Neural progenitor cell (in vitro differentiated cells): ENCODE results near the gene NKD1. TPM values are rescaled to one million over a fixed set of nuclear protein-coding genes. Genes with fewer than 3 reads are reported as not detected.
A peak's percentile ranks its signal among the peaks of the same experiment; 100 is the strongest.

Source experiments
- DNase-seq: peaks from one replicate; pipeline ENCODE4 v3.0.0-alpha.2; 2016; ENCODE audit warnings: low spot score
- H2AFZ ChIP-seq: fragments of 200-600 bp; sonication (generic); replicated peaks from 2 replicates; pipeline ENCODE4 v1.6.1; 2016; ENCODE audit warnings: antibody characterized with exemption
- H3F3A ChIP-seq: fragments of 200-600 bp; sonication (generic); 2 replicates; pipeline ENCODE4 v1.6.1; 2016; ENCODE audit warnings: antibody characterized with exemption, low read depth
- H3K27ac ChIP-seq: fragments of 200-600 bp; sonication (generic); 2 replicates; pipeline ENCODE4 v1.5.1; 2016; ENCODE audit warnings: mild to moderate bottlenecking
- H3K27me3 ChIP-seq: fragments of 200-600 bp; sonication (generic); 2 replicates; pipeline ENCODE4 v1.6.1; 2016; ENCODE audit warnings: mild to moderate bottlenecking, moderate library complexity
- H3K36me3 ChIP-seq: fragments of 200-600 bp; sonication (generic); 2 replicates; pipeline ENCODE4 v1.5.1; 2016
- H3K4me1 ChIP-seq: fragments of 200-600 bp; sonication (generic); 2 replicates; pipeline ENCODE4 v1.6.1; 2016; ENCODE audit warnings: mixed run types
- H3K4me2 ChIP-seq: fragments of 200-600 bp; sonication (generic); 2 replicates; pipeline ENCODE4 v1.6.1; 2016
- H3K4me3 ChIP-seq: fragments of 200-600 bp; sonication (generic); 2 replicates; pipeline ENCODE4 v1.5.1; 2016
- H3K79me2 ChIP-seq: fragments of 200-600 bp; sonication (generic); 2 replicates; pipeline ENCODE4 v1.6.1; 2016; ENCODE audit warnings: low read depth
- H3K9ac ChIP-seq: fragments of 200-600 bp; sonication (generic); 2 replicates; pipeline ENCODE4 v1.6.1; 2016
- H3K9me3 ChIP-seq: fragments of 200-600 bp; sonication (generic); 2 replicates; pipeline ENCODE4 v1.5.1; 2016; ENCODE audit warnings: low read depth
- H4K20me1 ChIP-seq: fragments of 200-600 bp; sonication (generic); 2 replicates; pipeline ENCODE4 v1.6.1; 2016; ENCODE audit warnings: low read depth
- H3K27ac Mint-ChIP-seq: 3 replicates; pipeline ENCODE4 v1.8.0; 2021; ENCODE audit warnings: mixed read lengths
- H3K27me3 Mint-ChIP-seq: 2 replicates; pipeline ENCODE4 v1.8.0; 2022; ENCODE audit warnings: low read depth, mild to moderate bottlenecking, inconsistent platforms, moderate library complexity, mixed read lengths; ENCODE audit not compliant: insufficient read depth
- H3K36me3 Mint-ChIP-seq: 3 replicates; pipeline ENCODE4 v1.8.0; 2021; ENCODE audit warnings: mixed read lengths
- H3K4me1 Mint-ChIP-seq: 3 replicates; pipeline ENCODE4 v1.8.0; 2021; ENCODE audit warnings: mixed read lengths
- H3K4me3 Mint-ChIP-seq: 3 replicates; pipeline ENCODE4 v1.8.0; 2021; ENCODE audit warnings: mild to moderate bottlenecking, moderate library complexity, mixed read lengths
- H3K9me3 Mint-ChIP-seq: 3 replicates; pipeline ENCODE4 v1.8.0; 2020; ENCODE audit warnings: mixed read lengths
- CTCF ChIP-seq: fragments of 200-600 bp; sonication (generic); IDR thresholded peaks from 2 replicates; pipeline ENCODE4 v1.5.1; 2017; ENCODE audit warnings: antibody characterized with exemption, mild to moderate bottlenecking
- EZH2 ChIP-seq: fragments of 200-600 bp; sonication (generic); IDR thresholded peaks from 2 replicates; pipeline ENCODE4 v1.6.1; 2017; ENCODE audit warnings: antibody characterized with exemption, mild to moderate bottlenecking, moderate library complexity
- EZH2phosphoT487 ChIP-seq: fragments of 200-600 bp; sonication (generic); IDR thresholded peaks from 2 replicates; pipeline ENCODE4 v1.6.1; 2017; ENCODE audit warnings: antibody characterized with exemption
- total RNA-seq: library from RNA; depleted of rRNA; stranded (reverse); fragments of >200 nt; gene quantifications from 2 replicates; pipeline ENCODE4 v1.2.3, GENCODE V29; 2015; ENCODE audit warnings: low replicate concordance

Gene NKD1
- total RNA-seq, 1 donor from 2014 or later = 5.3 TPM

GRCh38 chr16:50583211-50583610, 35.0 kb downstream of the NKD1 start:
- no peak overlapping the region for H3K9ac ChIP-seq
- peaks cover 11% of the 10 kb centered on the region for H3K4me1 ChIP-seq
- H3K4me3 Mint-ChIP-seq = no peak overlapping the region
- H3K4me3 ChIP-seq = no peak overlapping the region
- no peak overlapping the region for H3K27ac ChIP-seq
- H3K36me3 ChIP-seq = no peaks in the 10 kb centered on the region
- H3K27ac Mint-ChIP-seq = peak overlapping the region; percentile 42
- no peaks in the 10 kb centered on the region for H3K9me3 Mint-ChIP-seq
- H3K79me2 ChIP-seq = no peaks in the 10 kb centered on the region
- DNase-seq = no peak
- H2AFZ ChIP-seq = no peak overlapping the region
- peaks cover 3% of the 10 kb centered on the region for H4K20me1 ChIP-seq
- H3K36me3 Mint-ChIP-seq = peaks cover 23% of the 10 kb centered on the region
- H3K27me3 Mint-ChIP-seq = peaks cover 5% of the 10 kb centered on the region
- TF ChIP-seq CTCF = no peak
- TF ChIP-seq EZH2phosphoT487 = no peak
- no peak for TF ChIP-seq EZH2
- peaks cover 21% of the 10 kb centered on the region for H3K4me1 Mint-ChIP-seq
- peaks cover 16% of the 10 kb centered on the region for H3K27me3 ChIP-seq
- H3K9me3 ChIP-seq = no peaks in the 10 kb centered on the region
- H3F3A ChIP-seq = peaks cover 8% of the 10 kb centered on the region
- no peak overlapping the region for H3K4me2 ChIP-seq

- no peaks in the 10 kb centered on the region for H3K9me3 Mint-ChIP-seq
Measured at GRCh38 chr16:50584033-50584722, 36.0 kb downstream of the NKD1 start.

GRCh38 chr16:50585331-50585776, 37.2 kb downstream of the NKD1 start:
- H3K4me1 ChIP-seq = peaks cover 11% of the 10 kb centered on the region
- no peak overlapping the region for H3K9ac ChIP-seq
- H3K36me3 Mint-ChIP-seq = peaks cover 18% of the 10 kb centered on the region
- no peak overlapping the region for H3K4me2 ChIP-seq
- DNase-seq = no peak
- H3K79me2 ChIP-seq = no peaks in the 10 kb centered on the region
- H3K9me3 Mint-ChIP-seq = no peaks in the 10 kb centered on the region
- no peaks in the 10 kb centered on the region for H3K36me3 ChIP-seq
- H3F3A ChIP-seq = peaks cover 8% of the 10 kb centered on the region
- peak overlapping the region; percentile 53 for H3K27ac Mint-ChIP-seq
- H3K27ac ChIP-seq = no peak overlapping the region
- H3K27me3 Mint-ChIP-seq = no peaks in the 10 kb centered on the region
- H3K9me3 ChIP-seq = no peaks in the 10 kb centered on the region
- peaks cover 32% of the 10 kb centered on the region for H3K4me1 Mint-ChIP-seq
- no peak overlapping the region for H3K4me3 ChIP-seq
- peaks cover 3% of the 10 kb centered on the region for H4K20me1 ChIP-seq
- TF ChIP-seq EZH2phosphoT487 = no peak
- no peak overlapping the region for H2AFZ ChIP-seq
- peaks cover 22% of the 10 kb centered on the region for H3K27me3 ChIP-seq
- H3K4me3 Mint-ChIP-seq = no peak overlapping the region

More at GRCh38 chr16:50584033-50584722, 36.0 kb downstream of the NKD1 start:
- Histone ChIP-seq H3K27ac (no peak overlapping the region), H3K4me1 (peaks cover 11% of the 10 kb centered on the region), H3K27me3 (peaks cover 22% of the 10 kb centered on the region), H3K9me3 (no peaks in the 10 kb centered on the region), H3F3A (peaks cover 8% of the 10 kb centered on the region), H4K20me1 (peaks cover 3% of the 10 kb centered on the region), H3K36me3 (no peaks in the 10 kb centered on the region), H3K79me2 (no peaks in the 10 kb centered on the region), H3K4me3 (no peak overlapping the region), H2AFZ (no peak overlapping the region), H3K9ac (no peak overlapping the region), H3K4me2 (no peak overlapping the region)
- H3K4me1 Mint-ChIP-seq = peaks cover 26% of the 10 kb centered on the region
- H3K4me3 Mint-ChIP-seq = no peak overlapping the region
- H3K36me3 Mint-ChIP-seq = peaks cover 19% of the 10 kb centered on the region
- no peak overlapping the region for H3K27ac Mint-ChIP-seq
- H3K27me3 Mint-ChIP-seq = no peaks in the 10 kb centered on the region
- DNase-seq = no peak
- no peak for TF ChIP-seq EZH2
- no peak for TF ChIP-seq CTCF
- TF ChIP-seq EZH2phosphoT487 = no peak

DNA sequence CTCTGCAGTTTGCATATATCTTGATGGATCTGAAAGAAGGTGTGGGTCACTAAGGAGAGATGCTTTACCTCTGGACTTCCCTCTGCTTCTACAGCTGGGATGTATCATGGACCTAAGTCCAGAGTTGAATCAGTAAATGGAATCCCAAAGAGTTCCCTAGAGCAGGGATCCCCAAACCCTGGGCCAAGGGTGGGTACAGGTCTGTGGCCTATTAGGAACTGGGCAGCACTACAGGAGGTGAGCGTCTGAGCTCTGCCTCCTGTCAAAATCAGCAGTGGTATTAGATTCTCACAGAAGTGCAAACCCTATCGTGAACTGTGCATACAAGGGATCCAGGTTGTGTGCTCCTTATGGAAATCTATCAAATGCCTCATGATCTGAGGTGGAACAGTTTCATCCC, 39.3 kb downstream of the NKD1 start:
- H3K4me1 Mint-ChIP-seq = peaks cover 36% of the 10 kb centered on the region
- peaks cover 21% of the 10 kb centered on the region for H3K36me3 Mint-ChIP-seq
- peaks cover 2% of the 10 kb centered on the region for H3K27me3 Mint-ChIP-seq

More for the DNA sequence above, 39.3 kb downstream of the NKD1 start:
- no peak for DNase-seq
- TF ChIP-seq EZH2 (no peak), EZH2phosphoT487 (no peak), CTCF (no peak)
- Histone ChIP-seq H3K9ac (no peak overlapping the region), H3K36me3 (no peaks in the 10 kb centered on the region), H4K20me1 (peaks cover 3% of the 10 kb centered on the region), H3K4me1 (peaks cover 5% of the 10 kb centered on the region), H3F3A (no peaks in the 10 kb centered on the region), H3K27me3 (peaks cover 22% of the 10 kb centered on the region), H3K27ac (no peak overlapping the region), H3K79me2 (no peaks in the 10 kb centered on the region), H3K4me2 (no peak overlapping the region), H2AFZ (no peak overlapping the region), H3K4me3 (no peak overlapping the region), H3K9me3 (no peaks in the 10 kb centered on the region)
- no peak overlapping the region for H3K27ac Mint-ChIP-seq
- no peaks in the 10 kb centered on the region for H3K9me3 Mint-ChIP-seq
- no peak overlapping the region for H3K4me3 Mint-ChIP-seq
